ENCODE results near the gene PDZD7.

The PDZD7 gene

GRCh38 chr10:101060951-101061623 lies 30.2 kb upstream of the PDZD7 start:
- DNase-seq = peak; percentile 82 to 83

GRCh38 chr10:101060036-101060950 lies 29.4 kb upstream of the PDZD7 start:
- DNase-seq = peak; percentile 86 to 91

GRCh38 chr10:101056365-101057151 lies 25.6 kb upstream of the PDZD7 start:
- DNase-seq = no peak

DNA sequence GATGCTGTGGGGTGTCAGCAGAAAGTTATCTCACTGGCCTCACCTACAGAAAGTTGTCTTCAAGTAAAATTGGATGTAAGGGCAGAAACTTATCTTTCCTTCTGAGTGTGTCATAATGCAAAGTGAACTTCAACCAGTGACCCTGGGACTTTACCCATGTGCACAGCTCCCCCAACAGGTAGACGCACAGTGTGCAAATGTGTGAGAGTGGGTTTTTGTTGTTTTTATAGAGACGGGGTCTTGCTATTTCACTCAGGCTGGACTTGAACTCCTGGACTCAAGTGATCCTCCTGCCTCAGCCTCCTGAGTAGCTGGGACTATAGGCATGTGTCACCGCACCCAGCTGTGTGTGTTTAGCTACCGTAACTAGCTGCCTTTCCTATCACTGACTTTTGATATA lies 24.5 kb upstream of the PDZD7 start:
- DNase-seq = no peak

DNA sequence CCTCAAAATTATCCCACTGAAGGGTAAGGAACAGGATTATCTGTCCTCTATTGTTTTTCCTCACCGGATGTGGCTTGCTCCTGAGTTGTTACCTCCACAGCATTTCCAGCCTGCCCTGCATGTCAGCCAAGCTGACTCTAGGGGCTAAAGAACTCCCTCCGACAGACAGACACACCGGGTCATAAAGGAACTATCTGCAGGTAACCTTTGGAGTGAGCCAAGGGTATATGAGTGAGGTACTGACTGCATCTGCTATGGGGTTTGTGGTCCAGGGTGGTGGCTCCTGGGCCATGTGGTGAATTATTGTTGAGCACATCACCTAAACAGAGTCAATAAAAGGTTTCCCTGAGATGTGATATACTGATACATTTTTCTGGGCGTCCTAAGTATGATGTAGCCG lies 23.9 kb upstream of the PDZD7 start:
- DNase-seq = no peak

- DNase-seq = no peak
These were observed 23.4 kb upstream of the PDZD7 start for GRCh38 chr10:101054351-101054750.

DNA sequence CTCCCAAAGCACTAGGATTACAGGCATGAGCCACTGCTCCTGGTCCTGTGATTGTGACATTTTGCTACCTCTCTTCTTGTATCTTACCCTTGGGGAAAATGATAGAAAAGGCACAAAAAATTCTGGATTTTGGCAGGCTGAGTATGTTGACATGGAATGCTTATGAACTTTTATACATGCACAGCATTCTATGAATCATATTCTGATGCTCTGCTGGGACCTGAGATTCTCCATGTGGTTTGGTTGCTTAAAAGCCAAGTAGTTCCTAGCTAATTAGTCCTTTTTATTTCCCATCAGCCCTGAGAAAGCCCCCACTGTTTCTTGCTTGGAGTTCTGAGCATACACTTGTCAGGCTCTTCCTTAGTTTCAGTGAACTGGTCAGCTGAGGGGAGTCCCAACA lies 22.6 kb upstream of the PDZD7 start:
- DNase-seq = no peak

GRCh38 chr10:101052285-101052684 lies 21.4 kb upstream of the PDZD7 start:
- DNase-seq = no peak

DNA sequence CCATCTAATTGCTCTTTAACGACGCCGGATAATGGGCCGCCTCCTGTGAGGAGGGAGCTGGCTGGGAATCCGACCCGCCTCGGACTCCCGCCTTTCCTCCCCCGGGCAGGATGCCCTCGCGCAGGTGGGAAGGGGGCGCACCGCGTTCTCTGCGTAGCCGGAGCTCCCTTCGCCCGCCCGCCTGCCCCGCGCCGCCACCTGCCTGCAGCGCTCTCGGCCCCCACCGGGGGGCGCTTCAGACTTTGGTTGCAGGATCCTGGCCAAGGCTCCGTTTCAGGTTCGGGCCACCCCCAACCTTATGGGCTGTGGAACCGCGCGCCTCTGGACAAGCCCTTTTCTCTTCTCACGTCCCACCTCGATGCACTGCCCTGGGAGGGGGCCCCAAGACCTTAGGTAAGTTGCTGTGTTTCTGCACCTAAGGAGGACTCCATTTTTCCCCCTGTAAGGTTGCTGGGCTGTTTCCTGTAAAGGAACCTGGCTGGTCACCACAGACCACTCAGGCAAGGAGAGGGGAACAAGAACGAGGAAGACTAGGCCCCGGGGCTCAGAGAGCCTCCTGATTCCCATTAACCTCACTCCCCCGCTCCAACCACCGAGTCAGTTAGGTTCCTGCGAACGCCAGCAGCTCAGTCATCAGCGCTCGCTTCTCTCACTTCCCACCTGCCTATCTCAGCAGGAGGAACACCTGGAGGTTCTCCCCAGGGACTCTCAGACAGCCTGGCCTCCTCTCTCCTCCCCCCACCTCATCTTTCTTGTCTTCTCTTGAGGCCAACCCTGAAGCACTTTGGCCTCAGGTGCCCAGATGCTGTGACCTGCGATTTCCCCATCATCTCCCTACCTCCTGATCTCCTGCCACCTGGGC lies 19.5 kb upstream of the PDZD7 start:
- peak; percentile 71 to 72 for DNase-seq

DNA sequence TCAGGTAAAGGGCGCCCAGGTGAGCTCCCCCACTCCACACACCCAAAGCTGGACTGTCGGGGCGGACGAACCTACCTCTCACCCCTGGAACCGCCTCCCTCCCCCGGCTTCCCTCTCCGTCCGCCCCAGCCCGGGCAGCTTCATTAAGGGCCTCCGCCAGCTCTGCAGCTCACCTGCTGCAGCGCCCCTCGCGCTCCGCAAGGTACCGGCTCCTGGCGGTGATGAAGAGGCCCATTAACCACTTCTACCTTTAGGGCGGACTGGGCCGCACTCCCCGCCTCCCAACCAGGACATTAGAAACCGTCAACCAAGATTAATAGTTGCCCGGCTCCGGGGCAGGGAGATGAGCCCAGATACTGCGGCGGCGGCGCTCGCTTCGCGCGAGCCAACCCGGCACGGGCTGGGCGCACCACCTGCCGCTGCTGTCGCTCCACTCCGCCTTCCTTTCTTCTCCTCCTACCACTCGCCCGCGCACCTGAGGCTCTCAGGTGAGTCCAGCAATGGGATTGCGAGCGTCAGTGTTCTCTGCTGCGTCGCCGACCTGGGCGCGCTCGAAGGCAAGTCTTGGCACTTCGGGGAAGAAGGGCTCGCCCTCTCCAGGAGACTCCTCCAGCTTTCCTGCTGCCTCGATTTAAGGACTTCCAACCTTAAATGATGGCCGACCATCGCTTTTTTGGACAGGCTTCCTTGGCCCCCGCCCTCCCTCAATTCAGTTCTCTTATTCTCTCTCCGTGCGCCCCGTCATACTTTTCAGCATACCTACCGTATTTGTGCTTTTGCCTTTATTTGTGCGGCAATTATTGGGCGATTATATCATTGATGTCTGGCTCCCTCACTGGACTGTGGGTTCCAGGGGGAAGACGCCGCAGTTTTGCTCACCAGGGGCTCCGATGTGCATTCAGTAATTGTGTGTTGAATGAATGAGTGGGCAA lies 17.3 kb upstream of the PDZD7 start:
- no peak for DNase-seq

GRCh38 chr10:101047268-101047667 lies 16.3 kb upstream of the PDZD7 start:
- no peak for DNase-seq

- DNase-seq = no peak
These were observed 15.7 kb upstream of the PDZD7 start for GRCh38 chr10:101046332-101047238.

DNA sequence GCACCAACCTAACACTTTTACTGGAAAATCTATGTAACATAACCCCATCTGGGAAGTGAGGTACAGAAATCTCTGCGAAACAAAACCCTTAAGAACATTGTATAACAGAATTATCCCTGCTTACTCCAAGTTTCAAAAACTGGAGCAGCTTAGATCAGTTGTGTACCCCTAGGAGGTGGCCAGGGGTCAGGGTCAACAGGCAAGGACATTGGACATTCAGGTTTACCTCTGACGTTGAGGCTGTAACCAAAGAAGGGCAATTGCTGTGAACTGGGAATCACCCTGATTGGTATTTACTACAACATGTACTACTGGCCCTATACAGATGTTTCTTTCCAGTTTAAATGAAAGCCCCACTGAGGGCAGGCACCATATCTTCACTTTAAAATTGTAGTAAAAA lies 13.2 kb upstream of the PDZD7 start:
- no peak for DNase-seq

DNA sequence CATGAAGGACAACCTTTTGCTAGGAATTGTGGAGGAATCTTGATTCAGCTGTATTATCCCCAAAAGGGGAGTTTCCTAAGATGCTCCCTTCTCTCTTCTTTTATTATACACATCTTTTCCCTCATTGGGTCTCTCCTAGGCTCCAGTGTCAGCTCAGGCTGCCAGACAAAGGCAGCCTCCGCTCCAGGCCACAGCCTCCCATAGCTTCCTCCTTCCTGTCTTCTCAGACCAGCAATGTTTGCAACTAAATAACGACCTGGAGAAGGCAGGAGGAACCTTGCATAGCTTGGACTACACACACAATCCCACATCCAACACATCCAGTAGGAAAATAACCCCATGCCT lies 12.4 kb upstream of the PDZD7 start:
- DNase-seq = no peak

- DNase-seq = peak; percentile 77 to 80
These were observed 11.9 kb upstream of the PDZD7 start for GRCh38 chr10:101042667-101043362.

- DNase-seq = no peak
These were observed 11.2 kb upstream of the PDZD7 start for GRCh38 chr10:101042118-101042517.

DNA sequence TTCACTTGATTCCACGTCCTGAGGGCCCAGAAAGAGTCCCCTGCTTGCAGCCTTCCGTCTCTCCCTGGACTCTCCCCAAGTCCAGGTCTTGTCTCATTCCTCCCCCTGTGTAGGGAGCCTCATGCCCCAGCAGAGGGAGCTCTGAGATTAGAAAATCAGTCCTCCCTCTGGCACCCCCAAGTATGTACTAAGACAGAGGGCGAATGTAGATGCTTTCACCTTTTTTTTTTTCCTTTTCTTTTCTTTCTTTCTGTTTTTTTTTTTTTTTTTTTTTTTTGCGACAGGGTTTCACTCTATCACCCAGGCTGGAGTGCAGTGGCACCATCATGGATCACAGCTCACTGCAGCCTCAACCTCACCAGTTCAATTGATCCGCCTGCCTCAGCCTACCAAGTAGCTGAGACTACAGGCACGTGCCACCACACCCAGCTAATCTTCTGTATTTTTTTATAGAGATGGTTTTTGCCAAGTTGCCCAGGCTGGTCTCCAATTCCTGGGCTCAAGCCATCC lies 10.4 kb upstream of the PDZD7 start:
- DNase-seq = peak; percentile 68 to 70

- no peak for DNase-seq
These were observed 9.9 kb upstream of the PDZD7 start for GRCh38 chr10:101040851-101041250.

- DNase-seq = no peak
These were observed 9.1 kb upstream of the PDZD7 start for GRCh38 chr10:101040061-101040460.

All from activated CD4-positive, alpha-beta T cell treated with anti-CD3 and anti-CD28 coated beads, Interleukin-2, amount 50 U/mL, for 4 hours (primary cell).